A549 (cell line): ENCODE measurements around the gene JAZF1. TPM values are rescaled to one million over a fixed set of nuclear protein-coding genes. Genes with fewer than 3 reads are reported as not detected.

Experiments
- ATAC-seq, 2 experiments: fragments of 200-7000 bp in 1 of 2; fragments of >200 bp in 1 of 2; cut with Nextera tagmentation in 1 of 2; cut with Tn5 transposase in 1 of 2; 3 replicates each; pipeline versions ENCODE4 v1.8.0 to v1.9.1; 2018 to 2020; ENCODE audit warnings: mild to moderate bottlenecking in 1 of 2, moderate library complexity in 1 of 2
- CTCF ChIA-PET: fragments of 300-600 bp; sonication (Branson Sonifier 250); formaldehyde crosslinking; extraction: SDS; loops from one replicate; lab custom pipeline; 2021; ENCODE audit warnings: antibody characterized with exemption, inconsistent platforms; lab: Yijun Ruan, JAX
- POLR2A ChIA-PET: fragments of 350-600 bp; formaldehyde crosslinking; extraction: SDS; loops from one replicate; lab custom pipeline; 2021; ENCODE audit warnings: antibody characterized with exemption, inconsistent platforms; lab: Yijun Ruan, JAX
- DNase-seq, 2 experiments: peaks; one replicate each; pipeline versions ENCODE4 v3.0.0 to v3.0.0-alpha.2; 2011 to 2016; ENCODE audit warnings: low read depth in 1 of 2, low spot score in 1 of 2
- FAIRE-seq: peaks from 2 replicates; lab custom pipeline; 2011; peaks lifted over from hg19 to GRCh38; lab: Jason Lieb, UNC
- H3K27ac ChIP-seq, 2 experiments: fragments of >200 bp; sonication (Bioruptor Twin); formaldehyde crosslinking; 3 replicates each; pipeline ENCODE4 v1.5.1; 2016 to 2017
- H3K4me1 ChIP-seq: fragments of >200 bp; sonication (Bioruptor Twin); formaldehyde crosslinking; 3 replicates; pipeline ENCODE4 v1.6.1; 2016
- H3K4me2 ChIP-seq: fragments of >200 bp; sonication (Bioruptor Twin); formaldehyde crosslinking; 3 replicates; pipeline ENCODE4 v1.6.1; 2016
- H3K4me3 ChIP-seq: fragments of >200 bp; sonication (Bioruptor Twin); formaldehyde crosslinking; 3 replicates; pipeline ENCODE4 v1.5.1; 2016
- H3K9me3 ChIP-seq: fragments of >200 bp; sonication (Bioruptor Twin); formaldehyde crosslinking; 3 replicates; pipeline ENCODE4 v1.6.1; 2016
- CBX8 ChIP-seq: fragments of 200-600 bp; sonication (generic); IDR thresholded peaks from 2 replicates; pipeline ENCODE4 v1.6.1; 2016
- CTCF ChIP-seq: fragments of >200 bp; sonication (Bioruptor Twin); formaldehyde crosslinking; IDR thresholded peaks from 3 replicates; pipeline ENCODE4 v1.5.1; 2016
- FOSB ChIP-seq: fragments of 250-450 bp; sonication (Bioruptor Pico); IDR thresholded peaks from 2 replicates; pipeline ENCODE4 v1.5.0; 2020; ENCODE audit warnings: mild to moderate bottlenecking, moderate library complexity
- GATA3 ChIP-seq: IDR thresholded peaks from 2 replicates; pipeline ENCODE4 v1.6.1; 2012; ENCODE audit warnings: borderline replicate concordance
- HDAC2 ChIP-seq: fragments of 200-600 bp; sonication (generic); IDR thresholded peaks from 2 replicates; pipeline ENCODE4 v1.6.1; 2016
- HES2 ChIP-seq: fragments of >200 bp; sonication (Bioruptor Twin); formaldehyde crosslinking; IDR thresholded peaks from 2 replicates; pipeline ENCODE4 v1.6.1; 2016
- HEYL ChIP-seq: fragments of 250-450 bp; sonication (Bioruptor Pico); IDR thresholded peaks from 2 replicates; pipeline ENCODE4 v1.8.0; 2021; ENCODE audit warnings: mild to moderate bottlenecking, moderate library complexity
- HOXB5 ChIP-seq: fragments of 250-450 bp; sonication (Bioruptor Pico); IDR thresholded peaks from 2 replicates; pipeline ENCODE4 v1.5.0; 2020; ENCODE audit warnings: mild to moderate bottlenecking, moderate library complexity
- JUNB ChIP-seq: fragments of >200 bp; sonication (Bioruptor Twin); formaldehyde crosslinking; IDR thresholded peaks from 2 replicates; pipeline ENCODE4 v1.6.1; 2016
- NFE2L2 ChIP-seq: fragments of 150-350 bp; conservative IDR thresholded peaks from 2 replicates; pipeline ENCODE4 v1.6.1; 2014; ENCODE audit warnings: low read length
- NPAS2 ChIP-seq: fragments of 250-450 bp; sonication (Bioruptor Pico); IDR thresholded peaks from 2 replicates; pipeline ENCODE4 v1.8.0; 2022; ENCODE audit warnings: mild to moderate bottlenecking, moderate library complexity, borderline replicate concordance
- POLR2A ChIP-seq: IDR thresholded peaks from 2 replicates; pipeline ENCODE4 v1.6.1; 2012; ENCODE audit warnings: mild to moderate bottlenecking, low read length
- RARB ChIP-seq: fragments of 250-450 bp; sonication (Bioruptor Pico); IDR thresholded peaks from 2 replicates; pipeline ENCODE4 v1.8.0; 2021; ENCODE audit warnings: mild to moderate bottlenecking, moderate library complexity
- RCOR1 ChIP-seq: fragments of 150-350 bp; IDR thresholded peaks from 2 replicates; pipeline ENCODE4 v1.6.1; 2014; ENCODE audit warnings: antibody characterized with exemption, low read length, low read depth
- RFX5 ChIP-seq: fragments of 450-650 bp; IDR thresholded peaks from 2 replicates; pipeline ENCODE4 v1.7.1; 2014; ENCODE audit warnings: antibody characterized with exemption, mild to moderate bottlenecking, moderate library complexity
- RNF2 ChIP-seq: fragments of 200-600 bp; sonication (generic); IDR thresholded peaks from 2 replicates; pipeline ENCODE4 v1.6.1; 2016; ENCODE audit warnings: low read depth, mild to moderate bottlenecking, antibody characterized with exemption, moderate library complexity, borderline replicate concordance
- SMC3 ChIP-seq: fragments of >200 bp; sonication (Bioruptor Twin); formaldehyde crosslinking; IDR thresholded peaks from 3 replicates; pipeline ENCODE4 v1.6.1; 2018; ENCODE audit warnings: inconsistent platforms
- TFCP2L1 ChIP-seq: fragments of 250-450 bp; sonication (Bioruptor Pico); IDR thresholded peaks from 2 replicates; pipeline ENCODE4 v1.5.0; 2021; ENCODE audit warnings: mild to moderate bottlenecking
- TP53 ChIP-seq: fragments of 250-450 bp; sonication (Bioruptor Pico); IDR thresholded peaks from 2 replicates; pipeline ENCODE4 v1.5.0; 2021; ENCODE audit warnings: mild to moderate bottlenecking, moderate library complexity
- ZC3H11A ChIP-seq: fragments of 450-650 bp; IDR thresholded peaks from 2 replicates; pipeline ENCODE4 v1.6.1; 2014; ENCODE audit warnings: antibody characterized with exemption, mild to moderate bottlenecking
- ZFP36 ChIP-seq: fragments of 450-650 bp; IDR thresholded peaks from 2 replicates; pipeline ENCODE4 v1.6.1; 2014; ENCODE audit warnings: borderline replicate concordance; ENCODE audit not compliant: partially characterized antibody
- ZSCAN20 ChIP-seq: fragments of 250-450 bp; sonication (Bioruptor Pico); IDR thresholded peaks from 2 replicates; pipeline ENCODE4 v1.8.0; 2022; ENCODE audit warnings: mild to moderate bottlenecking, moderate library complexity
- WGBS: methylation state at CpG from one replicate; pipeline ENCODE4 v1.1.6; 2017; ENCODE audit errors: missing lambda C conversion rate; 5-methylcytosine and 5-hydroxymethylcytosine counted together
- polyA plus RNA-seq, 4 experiments: library from polyadenylated mRNA; depleted of rRNA in 3 of 4; stranded (reverse); fragments of >200 nt; fragmentation: RNase III in 1 of 4; extraction: RNeasy Plus Mini Kit Qiagen cat#74134 plus additional on column Dnase treatment in 1 of 4; gene quantifications; 2 replicates in 3 of 4; 3 replicates in 1 of 4; pipeline ENCODE4 v1.2.3, GENCODE V29; 2011 to 2017
- TF ChIP-seq, protein P1 (sequence below): IDR thresholded peaks from 2 replicates; pipeline ENCODE4 v1.6.1; 2012
- TF ChIP-seq, protein P2 (sequence below): fragments of 450-650 bp; IDR thresholded peaks from 2 replicates; pipeline ENCODE4 v1.6.1; 2014; ENCODE audit warnings: antibody characterized with exemption

JAZF1 gene
- polyA plus RNA-seq, 2 of the 4 experiments (the other 2 are of a cell fraction): 1.9 to 2.8 TPM

GRCh38 chr7:27920281-27920946 lies 260.2 kb downstream of the JAZF1 start:
- Histone ChIP-seq H3K4me2 (peak overlapping the region; percentile 75), H3K27ac (peak overlapping the region; percentile 43 to 71; a peak in 4 of 6 replicates), H3K4me1 (peaks cover 38% of the 10 kb centered on the region), H3K4me3 (no peak overlapping the region), H3K9me3 (no peaks in the 10 kb centered on the region)
- FAIRE-seq (no peak), DNase-seq (no peak), ATAC-seq (no peak)
- TF ChIP-seq HES2 (no peak), NPAS2 (CRISPR knock-in tag) (no peak), RCOR1 (no peak), NFE2L2 (no peak), RARB (CRISPR knock-in tag) (no peak), JUNB (no peak), CTCF (no peak), ZSCAN20 (CRISPR knock-in tag) (no peak), GATA3 (no peak), SMC3 (no peak), TFCP2L1 (CRISPR knock-in tag) (no peak), TP53 (CRISPR knock-in tag) (no peak), POLR2A (no peak), HDAC2 (no peak), HOXB5 (CRISPR knock-in tag) (no peak), CBX8 (no peak)
- POLR2A ChIA-PET: interaction anchor here (0.7 to 1.8 kb wide), 4 partner anchors 180 to 746 kb away, joined by 3 to 6 read pairs (median 5); partner anchors contain the start of genes HOXA13 and TAX1BP1
- CTCF ChIA-PET: interaction anchor here (0.6 to 5.2 kb wide), 51 partner anchors 10 to 1057 kb away, joined by 3 to 34 read pairs (median 4); partner anchors contain the start of genes HIBADH and HOXA13
- WGBS: 71% methylated on average over 8 of the region's 8 CpGs

- no peak overlapping the region for H3K4me3 ChIP-seq
These were observed 262.1 kb downstream of the JAZF1 start for GRCh38 chr7:27918503-27918902.

More at GRCh38 chr7:27918503-27918902, 262.1 kb downstream of the JAZF1 start:
- DNase-seq (no peak), ATAC-seq (no peak), FAIRE-seq (no peak)
- Histone ChIP-seq H3K9me3 (no peaks in the 10 kb centered on the region), H3K4me1 (peaks cover 38% of the 10 kb centered on the region), H3K4me2 (peak overlapping the region; percentile 63), H3K27ac (peak overlapping the region in 1 of 2 experiments; percentile 59; a peak in 1 of 6 replicates)
- ChIA-PET POLR2A (no interaction called here), CTCF (interaction anchor here (1.1 to 5.2 kb wide), 15 partner anchors 11 to 768 kb away, joined by 3 to 34 read pairs (median 4); partner anchors contain the start of gene HOXA13)
- 96% methylated on average over 1 of the region's 1 CpG for WGBS
- TF ChIP-seq SMC3 (no peak), ZFP36 (no peak), RNF2 (no peak), HEYL (CRISPR knock-in tag) (no peak), FOSB (CRISPR knock-in tag) (no peak), NPAS2 (CRISPR knock-in tag) (no peak), ZC3H11A (no peak), RFX5 (no peak)
- TF ChIP-seq, protein P1, sequence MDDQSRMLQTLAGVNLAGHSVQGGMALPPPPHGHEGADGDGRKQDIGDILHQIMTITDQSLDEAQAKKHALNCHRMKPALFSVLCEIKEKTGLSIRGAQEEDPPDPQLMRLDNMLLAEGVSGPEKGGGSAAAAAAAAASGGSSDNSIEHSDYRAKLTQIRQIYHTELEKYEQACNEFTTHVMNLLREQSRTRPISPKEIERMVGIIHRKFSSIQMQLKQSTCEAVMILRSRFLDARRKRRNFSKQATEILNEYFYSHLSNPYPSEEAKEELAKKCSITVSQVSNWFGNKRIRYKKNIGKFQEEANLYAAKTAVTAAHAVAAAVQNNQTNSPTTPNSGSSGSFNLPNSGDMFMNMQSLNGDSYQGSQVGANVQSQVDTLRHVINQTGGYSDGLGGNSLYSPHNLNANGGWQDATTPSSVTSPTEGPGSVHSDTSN: no peak
- TF ChIP-seq, protein P2, sequence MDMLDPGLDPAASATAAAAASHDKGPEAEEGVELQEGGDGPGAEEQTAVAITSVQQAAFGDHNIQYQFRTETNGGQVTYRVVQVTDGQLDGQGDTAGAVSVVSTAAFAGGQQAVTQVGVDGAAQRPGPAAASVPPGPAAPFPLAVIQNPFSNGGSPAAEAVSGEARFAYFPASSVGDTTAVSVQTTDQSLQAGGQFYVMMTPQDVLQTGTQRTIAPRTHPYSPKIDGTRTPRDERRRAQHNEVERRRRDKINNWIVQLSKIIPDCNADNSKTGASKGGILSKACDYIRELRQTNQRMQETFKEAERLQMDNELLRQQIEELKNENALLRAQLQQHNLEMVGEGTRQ: no peak
